Suppressor macrophage treated with lipopolysaccharide for 1 hour (primary cell): ENCODE results near the gene MYOZ2.

Experiments used
- DNase-seq, 3 donors: peaks; one replicate each; pipeline ENCODE4 v3.0.0-alpha.2; 2020 to 2022

Gene MYOZ2

DNA sequence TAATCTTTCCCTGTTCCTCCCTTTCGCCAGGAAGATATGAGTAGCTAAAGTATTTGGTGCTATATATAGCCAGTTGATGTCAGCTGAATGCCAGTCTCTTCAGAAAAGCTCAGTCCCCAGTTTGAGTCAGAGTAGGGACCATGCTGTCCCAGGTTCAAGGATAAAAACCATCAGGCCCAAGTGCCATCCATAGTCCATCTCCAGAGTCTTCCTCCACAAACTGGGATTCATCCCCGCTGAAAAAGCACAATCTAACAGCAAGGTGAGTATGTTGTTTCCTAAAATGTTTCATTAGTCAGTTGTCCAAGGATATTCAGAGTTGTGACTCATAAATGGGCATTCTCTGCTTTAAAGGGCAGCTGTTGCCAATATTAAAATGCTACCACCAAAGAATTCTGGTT lies at the start of gene MYOZ2:
TSS of gene MYOZ2 (plus strand) at position 112 of the 401 bp plus-strand sequence. CDS start 694 bp downstream, outside the sequence.
- DNase-seq, result no peak

GRCh38 chr4:119087121-119087520 lies 48.5 kb upstream of the MYOZ2 start:
- peak; percentile 8 to 38 (median 28) for DNase-seq

DNA sequence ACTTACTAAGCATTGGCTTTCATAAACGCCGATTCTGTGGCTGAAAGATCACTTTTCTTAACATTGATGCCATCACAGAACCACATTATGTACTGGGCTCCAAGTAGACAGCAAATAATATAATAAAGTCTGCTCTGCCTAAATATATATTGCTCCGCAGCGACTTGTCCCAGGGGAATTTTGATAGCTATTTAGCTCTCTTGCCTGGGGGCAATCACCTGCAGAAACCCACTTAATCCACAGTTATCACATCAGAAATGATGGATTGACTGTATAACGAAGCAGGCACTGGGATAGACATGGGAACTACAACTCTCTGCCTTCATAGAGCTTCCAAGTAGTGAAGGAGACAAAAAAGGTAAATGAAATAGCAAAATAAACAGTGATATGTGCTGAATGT lies 48.0 kb upstream of the MYOZ2 start:
- no peak for DNase-seq

DNA sequence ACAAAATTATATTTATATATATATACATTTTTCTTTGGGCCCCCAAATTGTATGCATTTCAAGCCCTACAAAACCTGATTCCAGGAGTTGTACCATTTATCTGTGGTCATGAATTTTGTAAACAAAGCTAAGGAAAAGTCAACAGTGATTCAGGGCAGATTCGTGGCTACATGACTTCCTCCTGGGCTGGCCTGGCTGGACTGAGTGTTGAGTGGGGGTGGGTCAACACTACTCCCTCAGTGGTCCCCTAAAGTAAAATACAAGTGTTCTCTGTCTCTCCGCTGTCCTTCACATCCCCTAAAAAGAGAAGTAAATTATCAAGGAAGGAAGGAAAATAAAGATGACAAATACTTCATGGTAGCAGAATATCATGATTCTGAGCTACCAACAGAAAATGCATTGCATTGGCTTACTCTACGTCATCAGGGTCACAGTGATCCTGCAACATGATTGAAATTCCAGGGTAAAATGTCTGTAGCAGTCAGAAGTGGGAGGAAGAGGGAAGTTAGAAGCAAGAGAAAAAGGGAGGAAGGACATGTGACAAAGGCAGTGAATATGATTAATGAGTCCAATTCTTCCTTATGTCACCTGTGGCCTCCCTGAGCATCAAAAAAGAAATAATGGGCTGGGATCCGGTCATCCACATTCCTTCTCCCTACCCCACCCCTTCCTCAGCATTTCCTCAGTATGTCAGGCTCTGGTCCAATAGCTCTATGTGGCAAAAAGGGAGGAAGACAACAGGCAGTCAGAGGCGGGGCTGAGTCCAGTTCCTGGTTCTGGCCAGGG lies 42.4 kb upstream of the MYOZ2 start:
- peak; percentile 18 to 34 (median 23) for DNase-seq

- no peak for DNase-seq
Measured at GRCh38 chr4:119097282-119097900, 38.2 kb upstream of the MYOZ2 start.

DNA sequence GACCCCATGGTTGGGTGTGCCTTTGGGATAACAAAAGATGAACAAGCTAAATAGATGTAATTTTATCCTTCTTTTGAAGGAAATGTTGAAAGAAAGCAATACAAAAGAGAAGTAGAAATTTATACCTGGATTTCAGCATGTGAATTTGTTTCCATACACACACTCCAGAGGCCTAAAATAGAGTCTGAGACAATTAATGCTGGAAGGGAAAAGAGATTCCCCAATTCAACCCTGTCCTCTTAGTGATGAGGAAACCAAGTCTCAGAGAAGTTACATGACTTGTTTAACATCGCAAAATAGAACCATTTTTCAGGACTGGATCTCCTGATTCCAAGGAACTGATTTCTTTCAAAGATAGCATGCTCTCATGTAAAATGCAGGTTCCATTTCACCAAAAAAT lies 37.3 kb upstream of the MYOZ2 start:
- no peak for DNase-seq

DNA sequence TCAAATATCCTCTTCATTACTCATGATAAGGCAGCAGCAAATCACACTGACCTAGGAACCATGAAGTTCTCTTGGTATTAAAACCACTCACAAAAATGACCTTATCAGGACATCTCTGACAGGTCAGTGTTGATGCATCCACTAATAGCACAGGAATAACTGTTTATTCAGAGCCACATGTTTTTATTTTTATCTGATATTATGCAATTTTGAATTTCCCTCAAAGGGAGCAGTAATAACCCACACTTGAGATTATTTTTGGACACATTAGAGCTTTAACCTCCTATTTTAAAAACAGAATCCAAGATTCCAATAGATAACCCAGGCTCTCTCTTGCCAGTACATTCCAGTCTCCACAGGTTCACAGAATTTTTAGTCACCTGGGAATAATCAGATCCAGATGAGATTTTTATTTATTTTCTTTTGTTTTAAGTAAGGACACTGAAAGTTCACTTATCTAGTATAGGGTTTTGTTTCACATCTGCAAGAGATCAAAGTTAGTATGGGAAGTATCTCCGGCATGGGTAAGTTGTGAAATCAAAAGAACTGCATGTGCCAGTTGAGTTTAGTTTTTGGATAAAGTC lies 36.3 kb upstream of the MYOZ2 start:
- DNase-seq, result peak; percentile 14 to 63 (median 58)

DNA sequence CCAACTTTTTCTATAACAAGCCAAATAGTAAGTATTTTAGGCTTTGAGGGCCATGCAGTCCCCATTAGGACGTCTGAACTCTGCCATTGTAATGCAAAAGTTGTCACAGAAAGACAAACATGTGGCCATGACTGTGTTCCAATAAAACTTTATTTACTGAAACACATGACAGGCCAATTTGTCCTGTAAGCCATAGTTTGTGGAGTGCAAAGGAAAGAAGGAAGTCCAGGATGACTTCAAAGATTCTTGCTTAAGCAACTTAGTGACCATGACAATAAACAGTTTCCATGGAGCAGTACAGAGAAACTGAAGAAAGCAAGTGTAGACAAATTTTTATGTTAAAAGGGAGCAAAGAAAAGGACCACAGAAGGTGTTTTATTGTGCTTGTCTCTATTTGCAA lies 35.0 kb upstream of the MYOZ2 start:
- peak; percentile 63 to 88 (median 82) for DNase-seq

- peak; percentile 75 to 97 (median 93) for DNase-seq
Measured at GRCh38 chr4:119103263-119103662, 32.4 kb upstream of the MYOZ2 start.

DNA sequence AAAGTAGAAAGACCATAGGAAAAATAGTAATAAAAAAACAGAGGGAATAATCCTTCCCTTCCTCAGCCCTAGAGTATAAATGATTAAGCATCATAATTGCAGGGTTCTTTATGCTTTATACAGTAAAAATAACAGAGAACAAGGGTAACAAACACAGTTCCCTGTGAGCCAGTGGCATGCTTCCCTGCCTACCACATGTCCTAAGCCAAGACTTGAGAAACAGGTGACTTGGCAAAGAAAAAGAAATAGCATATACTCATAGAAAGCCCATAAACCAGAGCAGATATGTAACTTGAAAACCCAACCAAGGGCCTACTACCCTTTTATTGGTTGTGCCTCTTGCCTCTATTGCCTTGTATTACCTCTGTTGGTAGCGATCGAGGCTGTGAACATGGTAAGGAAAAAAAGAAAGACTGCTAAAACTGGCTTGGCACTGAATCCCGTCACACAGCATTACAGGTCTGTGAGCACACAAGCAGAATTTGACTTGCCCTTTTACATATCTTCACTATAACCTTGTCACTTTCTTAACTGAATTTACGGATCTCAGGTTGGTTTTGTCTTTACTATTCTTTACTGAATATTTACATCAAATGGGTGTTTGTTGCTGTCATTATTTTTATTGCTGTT lies 30.9 kb upstream of the MYOZ2 start:
- no peak for DNase-seq

GRCh38 chr4:119105605-119106004 lies 30.0 kb upstream of the MYOZ2 start:
- peak in 1 of 3 donors; percentile 31 for DNase-seq

DNA sequence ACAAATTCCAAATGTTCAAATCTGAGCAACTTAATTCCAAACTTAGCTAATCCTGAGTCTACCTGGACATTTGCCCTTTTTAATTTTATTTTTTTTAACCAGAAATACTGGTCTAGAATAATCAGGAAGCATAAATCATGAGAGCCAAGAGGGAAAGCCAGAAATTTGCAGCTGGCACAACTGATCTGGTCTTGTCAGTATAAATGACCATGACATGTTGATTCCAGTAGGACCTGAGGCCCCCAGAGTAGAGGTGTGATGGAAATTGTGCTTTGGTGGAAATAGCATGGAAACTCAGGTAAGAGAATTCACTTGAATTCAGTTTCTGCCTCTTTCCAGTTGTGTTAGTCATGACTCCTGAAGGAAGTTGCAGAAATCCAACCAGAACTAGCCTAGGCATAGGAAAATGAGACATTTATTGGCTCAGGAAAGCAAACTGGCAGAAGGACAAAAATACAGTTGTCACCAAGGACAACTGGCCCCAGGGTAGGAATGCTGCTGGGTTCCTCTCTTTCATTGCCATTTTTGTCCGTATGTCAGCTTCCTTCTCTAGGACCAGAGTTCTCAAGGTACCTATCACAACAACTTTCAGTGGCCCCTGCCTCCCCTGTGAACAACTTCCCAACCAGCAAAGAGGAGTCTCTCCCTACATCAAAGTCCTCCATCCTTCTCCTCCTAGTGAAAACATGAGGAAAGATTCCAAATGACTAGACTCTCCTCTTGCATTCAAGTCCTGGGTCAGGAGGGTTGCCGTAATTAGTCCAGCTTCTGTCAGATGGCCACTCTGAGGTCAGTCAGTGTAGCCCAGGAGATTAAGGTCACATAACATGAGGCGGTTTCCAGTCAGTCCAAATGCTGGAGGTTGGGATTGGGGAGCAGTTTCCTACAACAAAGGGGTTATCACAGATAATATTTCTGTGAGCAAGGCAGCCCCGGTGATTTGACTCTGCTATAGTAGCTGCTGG lies 29.3 kb upstream of the MYOZ2 start:
- DNase-seq, result no peak

DNA sequence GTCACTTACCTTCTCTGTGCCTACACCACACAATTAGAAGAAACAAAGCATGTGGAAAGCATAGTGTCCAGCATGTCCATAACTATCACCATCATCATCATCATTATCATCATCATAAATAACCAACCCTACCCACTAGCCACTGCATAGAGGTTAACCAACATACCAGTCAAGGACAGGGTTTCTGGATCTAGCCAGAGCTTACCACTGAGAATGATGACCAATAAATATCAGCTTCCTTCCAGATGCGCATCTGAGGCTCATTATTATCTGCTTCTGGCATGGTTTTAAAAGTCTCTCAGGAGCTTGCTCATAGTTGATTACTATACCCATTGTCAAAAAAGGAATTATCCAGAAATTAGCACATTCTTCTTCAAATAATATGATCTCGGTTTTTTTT lies 25.5 kb upstream of the MYOZ2 start:
- DNase-seq, result no peak

GRCh38 chr4:119111296-119111695 lies 24.3 kb upstream of the MYOZ2 start:
- no peak for DNase-seq

GRCh38 chr4:119113033-119113655 lies 22.5 kb upstream of the MYOZ2 start:
- DNase-seq, result peak; percentile 72 to 95 (median 94)

- no peak for DNase-seq
Measured at GRCh38 chr4:119116021-119116420, 19.6 kb upstream of the MYOZ2 start.

DNA sequence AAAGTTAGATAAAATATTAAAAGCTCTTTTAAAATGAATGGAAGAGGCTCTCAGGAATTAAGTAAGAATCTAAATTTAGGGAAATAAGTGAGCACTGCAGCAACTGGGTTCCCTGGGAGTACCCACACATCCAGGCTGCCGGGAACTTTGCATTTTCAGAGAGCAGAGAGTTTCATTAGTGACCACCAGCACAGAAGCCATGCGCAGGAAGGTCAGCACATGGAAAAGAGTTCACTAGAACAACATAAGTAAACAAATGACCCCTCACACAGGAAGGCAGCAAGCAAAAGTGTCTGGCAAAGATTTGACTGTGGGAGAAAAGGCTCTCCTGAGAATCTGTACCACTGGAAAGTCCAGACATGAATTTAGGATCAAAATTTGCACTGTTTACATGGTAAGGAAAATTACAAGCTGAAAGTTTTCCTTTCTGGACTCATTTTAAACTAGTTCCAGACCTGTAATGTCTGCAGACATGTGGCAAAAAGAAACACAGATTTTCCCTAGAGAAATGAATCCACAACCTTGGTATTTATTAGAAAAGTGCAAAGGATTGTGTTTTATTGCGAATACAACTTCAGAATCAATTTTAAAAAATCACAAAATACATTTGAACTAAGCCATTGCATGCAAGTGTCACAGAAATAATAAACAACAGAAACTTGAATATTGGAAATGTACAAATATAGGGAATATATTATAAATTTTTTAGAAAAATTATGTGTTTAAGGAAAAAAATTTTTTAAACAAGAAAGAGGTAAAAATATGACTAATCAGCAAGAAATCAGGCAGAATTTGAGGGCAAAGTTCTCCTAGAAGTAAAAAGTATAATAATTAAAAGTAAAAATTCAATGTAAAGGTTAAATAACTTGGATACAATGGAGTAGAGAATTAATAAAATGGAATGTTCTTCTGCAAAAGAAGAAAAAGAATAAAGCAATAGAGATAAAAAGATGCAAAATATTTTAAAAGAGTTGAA lies 18.4 kb upstream of the MYOZ2 start:
- DNase-seq, result peak in 2 of 3 donors; percentile 12 to 26

GRCh38 chr4:119118397-119118796 lies 17.2 kb upstream of the MYOZ2 start:
- peak; percentile 68 to 88 (median 86) for DNase-seq

GRCh38 chr4:119124352-119124751 lies 11.3 kb upstream of the MYOZ2 start:
- DNase-seq, result peak; percentile 17 to 47 (median 34)

- peak in 1 of 3 donors; percentile 20 for DNase-seq
Measured at GRCh38 chr4:119125931-119126330, 9.7 kb upstream of the MYOZ2 start.
